ENCODE measurements around the gene ELMOD1.

The ELMOD1 gene

GRCh38 chr11:107587306-107587979 lies 3.5 kb upstream of the ELMOD1 start:
- no peak for DNase-seq

DNA sequence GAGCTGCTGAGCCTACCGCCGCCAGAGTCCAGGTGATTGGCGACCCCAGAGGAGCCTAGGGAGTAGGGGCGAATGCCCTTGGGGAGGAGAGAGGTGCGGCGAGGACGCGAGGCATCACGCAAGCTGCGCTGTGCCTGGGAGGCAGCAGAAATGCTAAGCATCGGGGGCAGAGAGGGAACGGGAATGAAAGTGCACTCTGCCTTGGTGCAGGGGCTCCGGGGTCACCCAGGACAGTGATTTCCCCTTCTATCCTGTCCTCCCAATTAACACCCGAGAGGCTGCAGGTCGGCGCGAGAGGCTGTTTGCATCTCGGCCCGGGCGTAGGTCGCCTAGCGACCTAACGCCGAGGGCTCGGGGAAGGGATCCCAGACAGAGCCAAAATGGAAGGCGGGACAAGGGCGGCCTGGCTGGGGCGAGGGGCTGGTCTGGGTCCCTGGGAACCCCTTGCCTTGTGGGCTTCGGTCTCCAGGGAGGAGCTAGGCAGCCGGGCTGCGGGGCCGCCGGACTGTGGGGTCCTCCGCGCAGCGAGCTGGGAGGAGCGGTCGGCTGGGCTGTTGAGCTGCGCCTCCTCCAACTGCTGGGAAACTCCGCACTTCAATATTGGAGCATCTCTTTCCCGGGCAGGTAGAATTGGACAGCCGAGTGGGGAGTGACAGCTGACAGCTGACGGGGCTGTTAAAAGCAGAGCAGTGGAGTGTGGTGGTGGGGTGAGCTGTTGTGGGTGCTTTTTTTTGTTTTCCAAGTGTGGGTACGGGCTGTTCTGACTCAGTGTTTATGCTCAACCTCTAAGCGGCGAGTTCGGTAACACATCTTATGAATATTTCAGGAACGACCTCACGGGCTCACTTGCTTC lies 657 bp downstream of the ELMOD1 start:
- no peak for DNase-seq

- DNase-seq: no peak
Observed at GRCh38 chr11:107592231-107592590, 1.3 kb downstream of the ELMOD1 start.

DNA sequence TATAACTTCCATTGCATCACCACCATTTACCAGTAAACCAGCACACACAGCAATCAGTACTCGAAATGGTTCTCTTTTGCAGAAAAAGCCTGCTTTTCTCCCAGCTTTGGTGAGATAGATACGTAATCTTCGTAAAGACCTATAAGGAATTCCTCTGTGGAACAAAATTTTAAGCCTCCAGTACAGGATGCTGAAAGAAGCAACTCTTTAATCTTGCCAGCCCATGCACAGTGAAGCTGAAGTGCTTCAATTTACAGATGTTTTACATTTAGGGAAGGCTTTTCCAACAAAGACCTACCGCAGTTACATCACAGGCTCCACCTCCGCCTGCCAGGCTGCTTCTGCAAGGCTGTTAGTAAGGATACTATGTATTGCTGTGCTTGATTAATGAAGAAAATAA lies 1.9 kb downstream of the ELMOD1 start:
- DNase-seq: no peak

DNA sequence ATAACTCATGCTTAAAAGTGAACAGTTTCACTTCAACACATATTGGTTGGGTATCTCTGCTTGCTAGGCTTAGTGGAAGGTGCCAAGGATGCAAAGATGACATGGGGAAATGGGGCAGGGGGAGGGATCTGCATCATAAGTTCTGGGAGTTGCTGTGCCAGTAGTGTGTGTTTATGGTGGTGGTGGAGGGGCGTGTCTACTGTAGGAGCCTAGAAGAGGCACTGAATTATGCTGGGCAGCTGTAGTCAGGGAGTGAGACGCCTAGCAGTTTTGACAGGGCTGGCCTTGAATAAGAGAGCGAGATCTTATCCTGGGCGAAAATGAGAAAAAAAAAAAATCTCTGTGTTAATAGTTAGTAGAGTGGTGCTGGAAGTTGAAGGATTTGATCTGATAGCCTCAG lies 3.0 kb downstream of the ELMOD1 start:
- DNase-seq: no peak

DNA sequence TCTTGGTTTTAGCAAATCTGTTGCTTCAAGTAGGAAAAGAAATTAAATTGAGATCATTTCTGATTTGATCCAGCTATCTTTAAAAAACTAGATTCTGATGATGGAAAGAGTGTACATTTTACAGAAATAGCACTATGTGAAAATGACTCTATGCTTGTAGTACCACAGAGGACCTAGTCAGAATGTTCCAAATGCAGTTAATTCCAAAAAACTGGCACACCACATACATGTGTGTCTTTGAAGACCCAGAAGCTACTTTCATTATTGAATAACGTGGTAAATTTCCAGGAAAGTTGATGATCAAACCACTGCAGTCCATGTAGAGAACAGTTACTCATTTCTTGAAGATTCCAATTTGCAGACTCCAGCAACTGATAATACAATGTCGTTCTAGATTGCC lies 3.8 kb downstream of the ELMOD1 start:
- no peak for DNase-seq

DNA sequence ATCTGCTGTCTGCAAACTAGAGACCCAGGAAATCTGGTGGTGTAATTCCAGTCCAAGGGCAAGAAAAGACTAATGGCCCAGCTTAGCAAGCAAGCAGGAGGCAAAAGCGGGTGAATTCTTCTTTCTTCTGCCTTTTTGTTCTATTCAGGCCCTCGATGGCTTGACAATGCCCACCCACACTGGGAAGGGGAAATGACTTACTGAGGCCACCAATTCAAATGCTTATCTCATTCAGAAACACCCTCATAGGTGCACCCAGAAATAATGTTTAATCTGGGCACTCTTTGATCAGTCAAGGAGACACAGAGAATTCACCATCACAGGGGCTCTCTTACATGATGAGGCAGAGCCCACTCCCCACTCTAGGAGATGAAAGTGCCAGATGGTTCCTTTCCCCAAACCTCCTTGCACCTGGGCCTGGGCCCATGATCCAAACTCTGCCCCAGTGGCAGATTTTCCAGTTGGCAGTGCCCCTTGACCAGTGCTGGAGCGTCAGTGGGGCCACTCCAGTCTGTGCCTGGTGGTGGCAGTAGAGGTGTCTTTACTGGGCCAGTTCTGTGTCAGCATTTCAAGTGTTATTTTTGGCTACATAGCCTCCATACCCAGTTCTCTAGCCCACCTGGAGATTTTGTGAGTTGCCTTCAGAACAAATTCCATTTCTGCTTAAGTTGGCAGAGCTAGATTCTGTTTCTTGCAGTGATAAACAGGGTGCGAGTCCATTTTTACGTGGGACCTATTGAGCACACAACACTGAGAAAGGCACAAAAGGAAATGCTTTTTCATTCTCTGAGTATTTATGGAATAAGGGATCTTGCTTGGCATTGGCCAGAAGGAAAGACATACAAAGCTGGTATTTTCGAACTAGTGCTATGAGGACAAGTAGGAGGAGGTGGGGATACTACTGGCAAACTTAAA lies 7.5 kb downstream of the ELMOD1 start:
- no peak for DNase-seq

GRCh38 chr11:107605061-107606006 lies 14.4 kb downstream of the ELMOD1 start:
- DNase-seq: no peak

GRCh38 chr11:107606141-107606540 lies 15.2 kb downstream of the ELMOD1 start:
- DNase-seq: no peak

DNA sequence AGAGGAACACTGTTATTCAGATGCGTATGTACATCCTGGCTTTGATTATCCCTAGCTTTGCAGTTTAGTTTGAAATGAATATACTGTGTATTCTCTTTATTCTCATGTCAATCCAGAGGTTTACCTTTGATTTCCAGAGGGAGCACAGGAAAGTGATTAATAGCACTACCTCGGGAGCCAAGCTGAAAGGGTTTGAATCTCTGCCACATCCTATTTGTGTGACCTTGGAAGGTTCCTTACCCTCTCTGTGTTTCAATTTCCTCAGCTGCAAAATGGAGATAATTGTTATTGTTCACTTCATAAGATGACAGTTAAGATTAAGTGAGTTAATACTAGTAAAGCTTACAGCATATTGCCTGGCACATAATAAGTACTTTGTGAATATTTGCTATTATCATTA lies 17.9 kb downstream of the ELMOD1 start:
- DNase-seq: no peak

GRCh38 chr11:107609400-107610218 lies 18.7 kb downstream of the ELMOD1 start:
- no peak for DNase-seq

GRCh38 chr11:107612445-107612844 lies 21.5 kb downstream of the ELMOD1 start:
- DNase-seq: no peak

DNA sequence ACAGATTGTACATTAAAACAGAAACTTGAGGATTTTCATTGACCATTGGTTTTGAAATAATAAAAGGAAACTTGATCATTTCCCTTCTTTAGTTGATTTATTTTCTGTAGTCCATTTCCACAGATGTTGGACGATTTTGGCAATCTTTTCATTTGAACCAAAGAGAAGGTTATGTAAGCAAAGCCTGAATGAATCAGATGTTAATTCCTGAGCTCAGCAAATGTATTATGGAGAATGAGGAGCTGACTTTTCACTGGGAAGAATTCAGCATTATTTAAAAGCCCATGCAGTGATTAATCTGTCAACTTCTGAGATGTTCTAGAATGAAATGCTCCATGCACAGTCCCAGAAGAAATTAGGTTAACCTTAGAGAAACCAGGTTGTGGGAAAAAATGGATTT lies 29.0 kb downstream of the ELMOD1 start:
- no peak for DNase-seq

GRCh38 chr11:107621081-107621480 lies 30.1 kb downstream of the ELMOD1 start:
- DNase-seq: no peak

GRCh38 chr11:107623183-107623582 lies 32.2 kb downstream of the ELMOD1 start:
- DNase-seq: no peak

- DNase-seq: no peak
Observed at GRCh38 chr11:107624983-107625684, 34.2 kb downstream of the ELMOD1 start.

- DNase-seq: no peak
Observed at GRCh38 chr11:107625685-107625989, 34.7 kb downstream of the ELMOD1 start.

GRCh38 chr11:107631043-107631442 lies 40.1 kb downstream of the ELMOD1 start:
- no peak for DNase-seq

- DNase-seq: no peak
Observed at GRCh38 chr11:107631931-107632330, 41.0 kb downstream of the ELMOD1 start.

DNA sequence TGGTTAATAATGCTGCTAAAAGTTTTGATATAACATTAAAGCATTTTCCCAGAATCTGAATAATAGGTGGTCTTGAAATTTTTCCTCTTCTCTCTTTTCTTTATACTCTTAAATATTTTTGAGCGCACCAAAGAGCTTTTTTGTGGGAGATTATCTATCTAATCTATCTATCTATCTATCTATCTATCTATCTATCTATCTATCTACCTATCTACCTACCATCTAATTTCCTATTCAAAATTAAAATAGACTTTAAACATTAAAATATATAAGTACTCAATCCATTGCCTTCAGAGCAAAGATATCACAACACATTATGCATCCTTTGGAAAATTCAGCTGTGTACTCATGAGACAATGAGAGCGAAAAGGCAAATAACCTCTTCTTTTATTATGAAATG lies 55.8 kb downstream of the ELMOD1 start:
- DNase-seq: no peak

DNA sequence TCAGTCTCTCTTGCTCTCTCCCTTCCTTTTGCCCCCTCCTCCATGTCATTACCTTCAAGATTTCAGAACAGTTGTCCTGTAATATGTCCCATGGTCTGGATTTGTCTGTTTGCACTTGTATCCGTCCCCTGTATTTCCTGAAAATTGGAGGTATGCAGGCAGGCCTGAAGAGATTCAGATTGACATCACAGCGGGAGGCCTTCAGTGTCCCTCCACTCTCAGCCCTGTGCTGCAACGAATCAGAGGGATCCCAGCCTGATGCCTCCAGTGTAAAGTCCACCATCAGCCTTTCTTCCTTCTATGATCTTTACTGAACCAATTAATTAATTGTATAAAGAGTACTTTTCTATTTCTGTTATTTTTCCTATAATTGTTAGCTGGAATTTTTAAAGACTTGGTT lies 57.3 kb downstream of the ELMOD1 start:
- no peak for DNase-seq
